Measurements from ENCODE around the gene WDR70.

- TF ChIP-seq, protein P1, sequence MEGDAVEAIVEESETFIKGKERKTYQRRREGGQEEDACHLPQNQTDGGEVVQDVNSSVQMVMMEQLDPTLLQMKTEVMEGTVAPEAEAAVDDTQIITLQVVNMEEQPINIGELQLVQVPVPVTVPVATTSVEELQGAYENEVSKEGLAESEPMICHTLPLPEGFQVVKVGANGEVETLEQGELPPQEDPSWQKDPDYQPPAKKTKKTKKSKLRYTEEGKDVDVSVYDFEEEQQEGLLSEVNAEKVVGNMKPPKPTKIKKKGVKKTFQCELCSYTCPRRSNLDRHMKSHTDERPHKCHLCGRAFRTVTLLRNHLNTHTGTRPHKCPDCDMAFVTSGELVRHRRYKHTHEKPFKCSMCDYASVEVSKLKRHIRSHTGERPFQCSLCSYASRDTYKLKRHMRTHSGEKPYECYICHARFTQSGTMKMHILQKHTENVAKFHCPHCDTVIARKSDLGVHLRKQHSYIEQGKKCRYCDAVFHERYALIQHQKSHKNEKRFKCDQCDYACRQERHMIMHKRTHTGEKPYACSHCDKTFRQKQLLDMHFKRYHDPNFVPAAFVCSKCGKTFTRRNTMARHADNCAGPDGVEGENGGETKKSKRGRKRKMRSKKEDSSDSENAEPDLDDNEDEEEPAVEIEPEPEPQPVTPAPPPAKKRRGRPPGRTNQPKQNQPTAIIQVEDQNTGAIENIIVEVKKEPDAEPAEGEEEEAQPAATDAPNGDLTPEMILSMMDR (IDR thresholded peaks at IDR 0.05), result no peak
- TF ChIP-seq POLR2A (IDR thresholded peaks at IDR 0.05), result no peak
Observed at GRCh38 chr5:37660319-37660718, 281.2 kb downstream of the WDR70 start.
